Activated CD4-positive, alpha-beta memory T cell treated with anti-CD3 and anti-CD28 coated beads for 36 hours (primary cell): ENCODE data around the gene CFAP74. TPM values are rescaled to one million over a fixed set of nuclear protein-coding genes. Genes with fewer than 3 reads are reported as not detected.

Source experiments
- CTCF ChIA-PET: fragments of 350-600 bp; sonication (Branson Sonifier 250); formaldehyde crosslinking; loops from one replicate; lab custom pipeline; 2021; ENCODE audit warnings: antibody characterized with exemption, inconsistent platforms; lab: Charles Lee
- POLR2A ChIA-PET: fragments of 350-600 bp; sonication (Branson Sonifier 250); formaldehyde crosslinking; loops from one replicate; lab custom pipeline; 2021; ENCODE audit warnings: antibody characterized with exemption; lab: Charles Lee
- DNase-seq: peaks from one replicate; pipeline ENCODE4 v3.0.0-alpha.2; 2020
- H3K27ac Mint-ChIP-seq: one replicate; pipeline ENCODE4 v1.8.0; 2021; ENCODE audit warnings: mixed read lengths
- H3K27me3 Mint-ChIP-seq: one replicate; pipeline ENCODE4 v1.8.0; 2021; ENCODE audit warnings: mixed read lengths
- H3K36me3 Mint-ChIP-seq: one replicate; pipeline ENCODE4 v1.8.0; 2021; ENCODE audit warnings: mixed read lengths
- H3K4me1 Mint-ChIP-seq: one replicate; pipeline ENCODE4 v1.8.0; 2021; ENCODE audit warnings: low read depth, mixed read lengths
- H3K4me3 Mint-ChIP-seq: one replicate; pipeline ENCODE4 v1.8.0; 2021; ENCODE audit warnings: mild to moderate bottlenecking, mixed read lengths
- H3K9me3 Mint-ChIP-seq: one replicate; pipeline ENCODE4 v1.8.0; 2021; ENCODE audit warnings: mixed read lengths
- intact Hi-C: fragments of 100-400 bp; cut with micrococcal nuclease; formaldehyde crosslinking; loops from one replicate; pipeline ENCODE4 v1.15.1; 2023
- total RNA-seq, 2 experiments: library from RNA; stranded (reverse); gene quantifications; one replicate each; pipeline ENCODE4 v1.2.3, GENCODE V29; 2021

Gene CFAP74
- total RNA-seq, 2 experiments from 2014 or later, result not detected

GRCh38 chr1:1967879-1968278 is 35.7 kb downstream of the CFAP74 start:
- Mint-ChIP-seq H3K27ac (no peak overlapping the region), H3K9me3 (peaks cover 7% of the 10 kb centered on the region), H3K4me3 (no peak overlapping the region), H3K36me3 (no peaks in the 10 kb centered on the region), H3K4me1 (no peaks in the 10 kb centered on the region), H3K27me3 (peaks cover 2% of the 10 kb centered on the region)
- ChIA-PET CTCF (no interaction called here), POLR2A (no interaction called here)
- intact Hi-C loops, result no loop called here
- no peak for DNase-seq

GRCh38 chr1:1967151-1967550 is 36.4 kb downstream of the CFAP74 start:
- Mint-ChIP-seq H3K36me3 (no peaks in the 10 kb centered on the region), H3K4me3 (no peak overlapping the region), H3K4me1 (no peaks in the 10 kb centered on the region), H3K27me3 (peaks cover 2% of the 10 kb centered on the region), H3K9me3 (peaks cover 7% of the 10 kb centered on the region), H3K27ac (no peak overlapping the region)
- CTCF ChIA-PET, result no interaction called here
- POLR2A ChIA-PET, result no interaction called here
- intact Hi-C loops, result no loop called here
- DNase-seq, result no peak

GRCh38 chr1:1966071-1966740 is 37.4 kb downstream of the CFAP74 start:
- no peak for DNase-seq
- Mint-ChIP-seq H3K4me1 (no peaks in the 10 kb centered on the region), H3K27ac (no peak overlapping the region), H3K9me3 (peaks cover 6% of the 10 kb centered on the region), H3K27me3 (peaks cover 4% of the 10 kb centered on the region), H3K4me3 (no peak overlapping the region), H3K36me3 (no peaks in the 10 kb centered on the region)
- intact Hi-C loops, result no loop called here
- CTCF ChIA-PET, result interaction anchor here (0.7 to 0.9 kb wide), 2 partner anchors 78 to 208 kb away, joined by 3 read pairs; no protein-coding TSS in a partner anchor
- POLR2A ChIA-PET, result no interaction called here

GRCh38 chr1:1965546-1965945 is 38.0 kb downstream of the CFAP74 start:
- intact Hi-C loops, result no loop called here
- Mint-ChIP-seq H3K27ac (no peak overlapping the region), H3K4me3 (no peak overlapping the region), H3K9me3 (no peaks in the 10 kb centered on the region), H3K36me3 (no peaks in the 10 kb centered on the region), H3K4me1 (no peaks in the 10 kb centered on the region), H3K27me3 (peaks cover 10% of the 10 kb centered on the region)
- CTCF ChIA-PET, result interaction anchor here (0.9 kb wide), 1 partner anchor 79 kb away, joined by 4 read pairs; no protein-coding TSS in a partner anchor
- no peak for DNase-seq
- POLR2A ChIA-PET, result no interaction called here

- Mint-ChIP-seq H3K36me3 (no peaks in the 10 kb centered on the region), H3K27me3 (peaks cover 13% of the 10 kb centered on the region), H3K4me3 (no peak overlapping the region), H3K9me3 (no peaks in the 10 kb centered on the region), H3K4me1 (no peaks in the 10 kb centered on the region), H3K27ac (no peak overlapping the region)
- POLR2A ChIA-PET, result no interaction called here
- CTCF ChIA-PET, result interaction anchor here (0.9 kb wide), 1 partner anchor 80 kb away, joined by 4 read pairs; no protein-coding TSS in a partner anchor
- DNase-seq, result no peak
- intact Hi-C loops, result no loop called here
Observed at GRCh38 chr1:1964811-1965210, 38.8 kb downstream of the CFAP74 start.

- Mint-ChIP-seq H3K4me1 (peaks cover 3% of the 10 kb centered on the region), H3K36me3 (no peaks in the 10 kb centered on the region), H3K9me3 (no peaks in the 10 kb centered on the region), H3K27ac (no peak overlapping the region), H3K27me3 (peaks cover 19% of the 10 kb centered on the region), H3K4me3 (no peak overlapping the region)
- POLR2A ChIA-PET, result no interaction called here
- intact Hi-C loops, result no loop called here
- CTCF ChIA-PET, result no interaction called here
- DNase-seq, result no peak
Observed at GRCh38 chr1:1963570-1963969, 40.0 kb downstream of the CFAP74 start.

- CTCF ChIA-PET, result no interaction called here
Observed at GRCh38 chr1:1962752-1963151, 40.8 kb downstream of the CFAP74 start.

GRCh38 chr1:1960480-1961196 is 42.9 kb downstream of the CFAP74 start:
- Mint-ChIP-seq H3K4me1 (peaks cover 3% of the 10 kb centered on the region), H3K9me3 (no peaks in the 10 kb centered on the region), H3K36me3 (no peaks in the 10 kb centered on the region), H3K27me3 (peaks cover 25% of the 10 kb centered on the region), H3K4me3 (no peak overlapping the region), H3K27ac (no peak overlapping the region)
- intact Hi-C loops, result loop anchor here (2.0 kb wide), 1 partner anchor 84 kb away; no protein-coding TSS in a partner anchor
- ChIA-PET POLR2A (no interaction called here), CTCF (interaction anchor here (1.0 to 4.1 kb wide), 6 partner anchors 9 to 93 kb away, joined by 3 to 59 read pairs (median 3); no protein-coding TSS in a partner anchor)
- DNase-seq, result no peak

More at GRCh38 chr1:1962752-1963151, 40.8 kb downstream of the CFAP74 start:
- POLR2A ChIA-PET, result no interaction called here
- DNase-seq, result no peak
- intact Hi-C loops, result no loop called here
- H3K27ac Mint-ChIP-seq, result no peak overlapping the region
- H3K4me3 Mint-ChIP-seq, result no peak overlapping the region
- H3K9me3 Mint-ChIP-seq, result no peaks in the 10 kb centered on the region
- peaks cover 25% of the 10 kb centered on the region for H3K27me3 Mint-ChIP-seq
- no peaks in the 10 kb centered on the region for H3K36me3 Mint-ChIP-seq
- peaks cover 3% of the 10 kb centered on the region for H3K4me1 Mint-ChIP-seq

- peak; percentile 85 for DNase-seq
- POLR2A ChIA-PET, result no interaction called here
- peaks cover 25% of the 10 kb centered on the region for H3K27me3 Mint-ChIP-seq
- H3K9me3 Mint-ChIP-seq, result peaks cover under 1% of the 10 kb centered on the region
- peaks cover 4% of the 10 kb centered on the region for H3K4me1 Mint-ChIP-seq
- CTCF ChIA-PET, result interaction anchor here (0.8 to 4.1 kb wide), 6 partner anchors 9 to 93 kb away, joined by 3 to 59 read pairs (median 3); no protein-coding TSS in a partner anchor
- no peaks in the 10 kb centered on the region for H3K36me3 Mint-ChIP-seq
- H3K27ac Mint-ChIP-seq, result no peak overlapping the region
- intact Hi-C loops, result loop anchor here (2.0 kb wide), 1 partner anchor 85 kb away; no protein-coding TSS in a partner anchor
- no peak overlapping the region for H3K4me3 Mint-ChIP-seq
Observed at GRCh38 chr1:1959840-1960479, 43.6 kb downstream of the CFAP74 start.

- Mint-ChIP-seq H3K4me1 (peaks cover 5% of the 10 kb centered on the region), H3K9me3 (peaks cover 2% of the 10 kb centered on the region), H3K36me3 (no peaks in the 10 kb centered on the region), H3K27ac (no peak overlapping the region), H3K4me3 (no peak overlapping the region), H3K27me3 (peaks cover 25% of the 10 kb centered on the region)
- intact Hi-C loops, result no loop called here
- POLR2A ChIA-PET, result no interaction called here
- CTCF ChIA-PET, result interaction anchor here (0.8 to 4.1 kb wide), 3 partner anchors 16 to 94 kb away, joined by 3 to 59 read pairs (median 3); no protein-coding TSS in a partner anchor
- no peak for DNase-seq
Observed at GRCh38 chr1:1959459-1959839, 44.1 kb downstream of the CFAP74 start.

- Mint-ChIP-seq H3K27me3 (peaks cover 23% of the 10 kb centered on the region), H3K27ac (no peak overlapping the region), H3K4me1 (peaks cover 5% of the 10 kb centered on the region), H3K4me3 (no peak overlapping the region), H3K36me3 (no peaks in the 10 kb centered on the region), H3K9me3 (peaks cover 2% of the 10 kb centered on the region)
- POLR2A ChIA-PET, result no interaction called here
- intact Hi-C loops, result no loop called here
- DNase-seq, result no peak
- CTCF ChIA-PET, result interaction anchor here (4.1 kb wide), 1 partner anchor 86 kb away, joined by 59 read pairs; no protein-coding TSS in a partner anchor
Observed at GRCh38 chr1:1958071-1958541, 45.5 kb downstream of the CFAP74 start.

- POLR2A ChIA-PET, result no interaction called here
- CTCF ChIA-PET, result interaction anchor here (3.7 kb wide), 1 partner anchor 87 kb away, joined by 15 read pairs; no protein-coding TSS in a partner anchor
- Mint-ChIP-seq H3K27me3 (peaks cover 23% of the 10 kb centered on the region), H3K4me1 (peaks cover 5% of the 10 kb centered on the region), H3K4me3 (no peak overlapping the region), H3K27ac (no peak overlapping the region), H3K9me3 (peaks cover 2% of the 10 kb centered on the region), H3K36me3 (no peaks in the 10 kb centered on the region)
- DNase-seq, result no peak
- intact Hi-C loops, result no loop called here
Observed at GRCh38 chr1:1957533-1957961, 46.0 kb downstream of the CFAP74 start.
